Renal pelvis (tissue), 4 donors: ENCODE data around the gene DNM1. TPM values are rescaled to one million over a fixed set of nuclear protein-coding genes. Genes with fewer than 3 reads are reported as not detected.
A peak's percentile ranks its signal among the peaks of the same experiment; 100 is the strongest.

ENCODE experiments used
- DNase-seq: peaks from one replicate; pipeline ENCODE4 v3.0.0-alpha.2; 2013
- polyA plus RNA-seq, 3 donors: library from polyadenylated mRNA; unstranded; fragments of 120-200 nt; gene quantifications; one replicate each; pipeline ENCODE4 v1.2.1, GENCODE V29; 2013; ENCODE audit not compliant: insufficient read length in 3 of 3

Gene DNM1
- polyA plus RNA-seq, 3 donors, result 91.2 to 305 (median 248) TPM

- DNase-seq, result peak; percentile 76
These were observed 47.0 kb downstream of the DNM1 start for GRCh38 chr9:128249908-128250838.

- no peak for DNase-seq
These were observed 47.9 kb downstream of the DNM1 start for GRCh38 chr9:128250839-128251731.

GRCh38 chr9:128251732-128252100, 48.5 kb downstream of the DNM1 start:
- DNase-seq, result no peak

GRCh38 chr9:128252317-128253139, 49.3 kb downstream of the DNM1 start:
- no peak for DNase-seq

- no peak for DNase-seq
These were observed 50.2 kb downstream of the DNM1 start for GRCh38 chr9:128253140-128253990.

- no peak for DNase-seq
These were observed 50.8 kb downstream of the DNM1 start for GRCh38 chr9:128253991-128254346.

GRCh38 chr9:128254362-128254761, 51.2 kb downstream of the DNM1 start:
- no peak for DNase-seq

GRCh38 chr9:128254855-128255759, 51.9 kb downstream of the DNM1 start:
- no peak for DNase-seq

- no peak for DNase-seq
These were observed 54.1 kb downstream of the DNM1 start for GRCh38 chr9:128257086-128257825.

GRCh38 chr9:128257907-128258306, 54.7 kb downstream of the DNM1 start:
- no peak for DNase-seq

GRCh38 chr9:128258326-128258725, 55.1 kb downstream of the DNM1 start:
- no peak for DNase-seq

- DNase-seq, result no peak
These were observed 56.0 kb downstream of the DNM1 start for GRCh38 chr9:128259156-128259555.

- no peak for DNase-seq
These were observed 57.2 kb downstream of the DNM1 start for GRCh38 chr9:128260340-128260739.

- DNase-seq, result no peak
These were observed 59.5 kb downstream of the DNM1 start for GRCh38 chr9:128262687-128263086.

GRCh38 chr9:128265348-128265847, 62.2 kb downstream of the DNM1 start:
- DNase-seq, result no peak

- no peak for DNase-seq
These were observed 63.9 kb downstream of the DNM1 start for GRCh38 chr9:128266868-128267590.

GRCh38 chr9:128271112-128271511, 67.9 kb downstream of the DNM1 start:
- DNase-seq, result no peak

- DNase-seq, result no peak
These were observed 68.3 kb downstream of the DNM1 start for GRCh38 chr9:128271512-128271911.
